ENCODE measurements around the gene RING1.
A peak's percentile ranks its signal among the peaks of the same experiment; 100 is the strongest.

The RING1 gene

DNA sequence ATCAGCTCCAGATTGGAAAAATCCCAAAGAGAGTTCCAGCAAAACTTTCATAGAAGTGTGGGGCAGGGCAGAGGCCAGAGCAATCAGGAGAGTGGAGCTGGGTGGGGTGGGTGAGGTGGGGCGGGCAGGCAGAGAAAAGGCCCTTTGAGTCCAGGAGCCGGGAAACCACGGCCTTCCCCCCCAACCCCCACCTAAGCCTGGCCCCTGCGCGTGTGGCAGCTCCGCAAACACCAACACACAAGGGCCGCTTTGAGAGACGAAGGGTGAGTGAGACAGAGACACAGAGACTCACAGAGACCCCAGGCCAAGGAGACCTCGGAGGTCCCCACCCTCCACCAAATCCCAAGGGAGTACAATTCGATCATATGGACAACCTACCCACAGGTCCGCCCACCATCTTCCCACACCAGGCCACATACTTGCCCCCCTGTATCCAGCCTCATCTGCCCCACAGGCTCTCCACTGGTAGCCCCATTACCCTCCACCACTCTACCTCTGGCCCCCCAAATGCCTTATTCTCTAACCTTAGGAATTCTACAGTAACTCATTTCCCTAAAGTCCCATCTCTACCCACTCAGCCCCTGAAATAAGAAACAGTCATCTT lies 17.7 kb upstream of the RING1 start:
- DNase-seq (ENCODE audit: extremely low spot score, insufficient read length, low read depth) (no peak), FAIRE-seq (no peak)

- DNase-seq (ENCODE audit: extremely low spot score, insufficient read length, low read depth) = no peak
- no peak for FAIRE-seq
Measured at GRCh38 chr6:33191383-33192104, 16.8 kb upstream of the RING1 start.

DNA sequence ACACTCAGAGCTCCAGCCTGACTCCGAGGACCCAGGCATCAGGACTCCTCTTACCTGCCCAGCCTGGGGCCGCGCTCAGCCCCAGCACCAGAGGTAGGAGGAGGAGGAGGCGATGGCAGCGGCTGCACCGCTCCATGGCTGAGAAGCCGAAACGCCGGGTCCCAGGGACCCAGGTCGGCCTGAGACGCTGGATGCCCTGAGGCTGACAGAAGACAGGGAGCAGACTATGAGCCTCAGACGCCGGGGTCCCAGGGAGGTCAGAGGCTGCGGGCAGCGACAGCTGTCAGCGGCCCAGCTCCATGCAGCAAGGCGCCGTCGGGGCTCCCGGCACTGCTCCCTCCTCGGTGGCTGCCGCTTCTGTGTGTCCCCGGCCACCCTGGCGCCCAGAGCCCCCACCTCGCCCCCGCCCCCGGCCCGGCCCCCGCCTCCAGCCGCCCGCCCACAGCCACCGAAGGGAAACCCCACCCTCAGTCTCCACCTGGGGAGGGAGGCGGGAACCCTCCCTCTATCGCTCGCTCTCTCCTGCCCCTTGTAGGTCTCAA lies 16.1 kb upstream of the RING1 start, which contains the start of gene COL11A2:
TSS of gene COL11A2 (minus strand) at position 363 of the 542 bp plus-strand sequence. CDS start at position 136, 227 bp downstream.
- DNase-seq (ENCODE audit: extremely low spot score, insufficient read length, low read depth) (no peak), FAIRE-seq (no peak)

DNA sequence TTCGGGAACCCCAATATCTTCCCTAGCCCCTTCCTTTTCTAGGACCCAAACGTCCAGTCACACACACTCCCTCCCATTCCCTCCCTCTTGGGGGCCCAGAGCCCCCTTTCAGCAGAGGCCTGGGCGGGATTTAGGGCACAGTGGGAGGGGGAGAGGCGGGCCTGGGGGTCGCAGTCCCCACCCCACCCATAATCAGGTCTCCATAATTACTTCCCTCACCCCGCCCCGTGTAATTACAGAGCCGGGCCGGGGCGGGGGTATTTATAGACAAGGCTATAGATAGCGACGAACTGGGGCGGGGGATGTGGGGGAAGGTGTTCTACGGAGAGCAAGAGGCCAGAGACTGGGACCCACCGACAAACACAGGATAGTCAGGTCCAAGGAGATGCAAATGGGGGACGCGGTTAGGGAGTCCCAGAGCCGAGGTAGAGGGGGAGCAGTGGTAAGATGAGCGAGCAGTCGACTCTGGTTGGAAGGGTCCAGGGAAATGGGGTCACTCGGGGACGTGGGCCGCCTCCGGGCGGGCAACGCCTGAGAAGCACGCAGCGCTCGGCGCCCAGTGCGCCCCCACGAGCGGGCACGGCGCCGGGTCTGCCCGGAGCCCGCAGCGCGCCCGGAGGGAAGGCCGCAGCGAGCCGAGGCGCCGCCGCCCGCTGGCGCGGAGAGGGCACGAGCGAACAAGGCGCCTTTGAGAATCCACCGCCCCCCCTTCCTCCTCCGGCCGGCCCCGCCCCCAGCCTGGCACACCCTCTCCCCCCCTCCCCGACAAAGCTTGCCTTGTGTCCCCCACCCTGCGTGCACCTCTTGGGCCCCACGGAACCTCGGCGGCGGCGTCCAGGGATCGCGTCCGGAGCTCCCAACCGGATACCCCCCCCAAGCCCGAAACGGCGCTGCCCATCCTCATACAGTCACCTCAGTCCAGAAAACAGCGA lies 15.4 kb upstream of the RING1 start:
- FAIRE-seq = no peak
- no peak for DNase-seq (ENCODE audit: extremely low spot score, insufficient read length, low read depth)

DNA sequence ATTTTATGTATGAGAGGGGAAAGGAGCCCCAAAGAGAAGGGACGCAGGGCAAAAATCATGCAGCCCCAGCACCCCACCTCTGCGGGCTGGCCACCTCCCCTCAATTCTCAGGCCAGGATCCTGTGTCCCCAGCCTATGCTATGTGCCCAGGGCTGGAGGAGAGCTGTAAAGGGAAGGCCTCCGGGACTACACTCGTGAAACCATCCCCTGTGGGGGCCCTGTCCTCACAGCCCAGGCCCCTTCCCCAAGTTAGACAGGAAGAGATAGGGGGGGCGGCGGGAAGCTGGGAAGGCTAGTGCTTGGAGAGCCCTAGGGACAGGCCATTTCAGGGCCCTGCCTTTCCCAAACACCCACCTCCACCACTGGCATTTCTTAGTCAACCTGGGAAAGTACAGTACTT lies 14.7 kb upstream of the RING1 start:
- FAIRE-seq (no peak), DNase-seq (ENCODE audit: extremely low spot score, insufficient read length, low read depth) (no peak)

GRCh38 chr6:33194431-33194979 lies 13.8 kb upstream of the RING1 start:
- no peak for FAIRE-seq

GRCh38 chr6:33195304-33196165 lies 12.8 kb upstream of the RING1 start:
- FAIRE-seq (no peak), DNase-seq (ENCODE audit: extremely low spot score, insufficient read length, low read depth) (no peak)

More at GRCh38 chr6:33194431-33194979, 13.8 kb upstream of the RING1 start:
- no peak for DNase-seq (ENCODE audit: extremely low spot score, insufficient read length, low read depth)

DNA sequence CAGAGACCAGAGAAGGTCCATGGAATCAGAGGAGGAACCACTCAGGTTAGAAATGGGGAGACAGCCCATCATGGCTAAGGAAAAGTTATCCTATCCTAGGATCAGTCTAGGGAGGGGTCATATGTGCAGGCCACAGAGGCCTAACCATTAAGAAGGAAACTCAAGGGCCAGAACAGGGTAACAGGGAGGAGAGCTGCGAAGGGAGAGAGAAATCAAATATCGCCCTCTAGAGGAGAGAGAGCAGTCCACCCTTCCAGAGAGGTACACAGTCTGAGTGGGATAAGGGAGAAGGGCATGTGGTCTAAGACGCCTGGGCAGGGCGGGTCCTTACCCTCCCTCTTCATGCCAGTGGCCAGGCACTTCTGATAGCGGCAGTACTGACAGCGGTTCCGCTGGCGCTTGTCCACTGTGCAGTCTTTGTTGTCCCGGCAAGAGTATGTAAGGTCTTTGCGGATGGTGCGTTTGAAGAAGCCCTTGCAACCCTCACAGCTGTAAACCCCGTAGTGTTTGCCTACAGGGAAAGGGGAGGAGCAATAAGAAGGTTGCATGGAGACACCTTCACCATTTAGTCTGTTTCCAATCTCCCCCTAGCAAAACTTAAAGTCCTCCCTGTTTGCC lies 10.8 kb upstream of the RING1 start:
- DNase-seq (ENCODE audit: extremely low spot score, insufficient read length, low read depth) = no peak
- FAIRE-seq = peak; percentile 33

GRCh38 chr6:33198159-33198852 lies 10.0 kb upstream of the RING1 start:
- no peak for DNase-seq (ENCODE audit: extremely low spot score, insufficient read length, low read depth)
- FAIRE-seq = no peak

GRCh38 chr6:33198853-33199436 lies 9.4 kb upstream of the RING1 start:
- DNase-seq (ENCODE audit: extremely low spot score, insufficient read length, low read depth) = no peak
- no peak for FAIRE-seq

- FAIRE-seq (peak; percentile 41), DNase-seq (ENCODE audit: extremely low spot score, insufficient read length, low read depth) (peak; percentile 69)
Measured at GRCh38 chr6:33199687-33200218, 8.5 kb upstream of the RING1 start.

GRCh38 chr6:33200219-33201146 lies 7.8 kb upstream of the RING1 start, which contains the start of the genes RXRB and SLC39A7:
RXRB (minus strand) TSS chr6:33200665; CDS start chr6:33200476, 189 bp downstream.
SLC39A7 (plus strand) TSS chr6:33200867; CDS start chr6:33201246, 379 bp downstream.
- peak; percentile 94 for DNase-seq (ENCODE audit: extremely low spot score, insufficient read length, low read depth)
- FAIRE-seq = peak; percentile 96

DNA sequence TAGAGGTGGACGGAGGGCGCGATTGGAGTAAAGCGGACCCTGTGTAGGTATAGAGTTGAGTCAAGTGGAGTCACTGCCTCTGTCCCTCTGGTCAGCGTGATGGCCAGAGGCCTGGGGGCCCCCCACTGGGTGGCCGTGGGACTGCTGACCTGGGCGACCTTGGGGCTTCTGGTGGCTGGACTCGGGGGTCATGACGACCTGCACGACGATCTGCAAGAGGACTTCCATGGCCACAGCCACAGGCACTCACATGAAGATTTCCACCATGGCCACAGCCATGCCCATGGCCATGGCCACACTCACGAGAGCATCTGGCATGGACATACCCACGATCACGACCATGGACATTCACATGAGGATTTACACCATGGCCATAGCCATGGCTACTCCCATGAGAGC lies 7.2 kb upstream of the RING1 start:
- no peak for FAIRE-seq
- DNase-seq (ENCODE audit: extremely low spot score, insufficient read length, low read depth) = no peak

GRCh38 chr6:33201935-33202334 lies 6.4 kb upstream of the RING1 start:
- no peak for DNase-seq (ENCODE audit: extremely low spot score, insufficient read length, low read depth)
- FAIRE-seq = no peak

- no peak for DNase-seq (ENCODE audit: extremely low spot score, insufficient read length, low read depth)
Measured at GRCh38 chr6:33202799-33203198, 5.5 kb upstream of the RING1 start.

DNA sequence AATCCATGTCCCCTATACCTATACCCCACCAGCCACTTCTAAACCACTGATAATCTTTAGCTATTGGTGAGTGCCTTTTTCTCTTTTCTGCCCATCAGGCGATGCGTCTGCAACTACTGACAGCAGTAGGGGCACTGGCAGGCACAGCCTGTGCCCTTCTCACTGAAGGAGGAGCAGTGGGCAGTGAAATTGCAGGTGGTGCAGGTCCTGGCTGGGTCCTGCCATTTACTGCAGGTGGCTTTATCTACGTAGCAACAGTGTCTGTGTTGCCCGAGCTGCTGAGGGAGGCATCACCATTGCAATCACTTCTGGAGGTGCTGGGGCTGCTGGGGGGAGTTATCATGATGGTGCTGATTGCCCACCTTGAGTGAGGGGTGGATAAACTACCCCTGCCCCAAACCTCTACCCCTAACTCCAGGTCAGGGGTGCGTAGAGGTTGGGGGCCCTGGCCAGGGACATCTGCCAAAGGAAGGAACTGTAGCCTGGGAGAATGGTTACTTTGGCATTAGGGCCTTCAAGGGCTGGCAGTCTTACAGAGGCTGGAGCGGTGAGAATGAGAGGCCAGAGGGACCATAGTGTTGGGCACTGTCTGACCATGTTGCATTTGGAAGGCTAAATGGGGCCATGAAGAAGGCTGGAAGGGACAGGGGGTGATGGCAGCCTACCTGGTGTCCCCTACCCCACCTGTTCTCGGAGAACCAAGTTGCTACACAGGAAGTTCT lies 4.7 kb upstream of the RING1 start:
- DNase-seq (ENCODE audit: extremely low spot score, insufficient read length, low read depth) (no peak), FAIRE-seq (no peak)

More at GRCh38 chr6:33202799-33203198, 5.5 kb upstream of the RING1 start:
- FAIRE-seq = no peak

Measured in GM18507 (cell line).